ENCODE measurements around the gene THSD4. TPM values are rescaled to one million over a fixed set of nuclear protein-coding genes. Genes with fewer than 3 reads are reported as not detected.

THSD4 gene
- total and polyA plus RNA-seq, 9 of the 15 experiments (the other 6 are each of a cell fraction or from before 2014, with no cell fraction given), result 0.04 TPM; not detected in 5

DNA sequence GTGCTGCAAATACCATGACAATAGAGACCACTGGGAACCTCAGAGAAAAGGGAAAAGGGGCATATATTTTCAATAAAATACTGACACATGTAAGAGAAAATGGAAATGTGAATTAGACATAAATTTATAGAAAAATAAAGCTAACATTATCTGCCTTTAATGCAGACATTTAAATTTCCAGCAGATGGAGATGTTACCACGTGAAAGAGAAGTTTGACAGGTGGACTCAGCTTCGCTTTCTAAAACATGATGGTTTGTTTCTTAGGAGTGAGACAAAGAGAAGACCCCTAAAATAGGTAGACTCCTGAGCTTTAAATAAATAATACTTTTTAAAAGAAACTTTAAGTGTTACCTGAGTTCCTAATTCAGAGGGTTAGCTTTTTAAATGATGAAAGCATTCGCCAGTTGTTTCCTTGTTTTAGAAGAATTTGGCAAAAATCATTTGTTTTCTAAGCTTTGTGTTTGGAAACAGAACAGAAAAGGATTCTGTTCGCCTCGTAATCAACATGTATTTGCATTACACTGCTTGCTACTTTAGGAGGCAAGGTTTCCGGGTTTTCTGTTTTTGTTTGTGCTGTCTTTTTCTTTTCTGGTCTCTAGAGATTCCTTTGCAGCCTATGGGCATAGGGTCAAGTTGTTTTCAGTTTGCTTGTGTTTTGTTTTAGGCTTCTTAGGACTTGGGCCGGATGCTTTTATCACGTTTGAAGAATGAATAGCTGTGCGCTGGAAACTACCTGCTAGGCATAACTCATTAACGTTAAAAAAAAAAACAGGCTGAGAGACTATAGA lies 271.4 kb downstream of the THSD4 start:
- no peaks in the 10 kb centered on the region for H3K9me3 ChIP-seq (replicated peaks; ENCODE audit: control insufficient read depth, insufficient read depth, low read depth, low read length)
- H2AFZ ChIP-seq (ENCODE audit: low read depth, low read length), result no peak overlapping the region
- no peak overlapping the region for H3K9ac ChIP-seq (ENCODE audit: insufficient read depth in 1 of 2, low read depth in 2 of 2, low read length in 2 of 2)
- H3K4me1 ChIP-seq (replicated peaks in 1 of 2; ENCODE audit: control insufficient read depth in 2 of 2, insufficient read depth in 2 of 2, low read length in 2 of 2), result no peaks in the 10 kb centered on the region
- no peaks in the 10 kb centered on the region for H3K79me2 ChIP-seq (ENCODE audit: control insufficient read depth, insufficient read depth, low read length)
- no peak overlapping the region for H3K4me2 ChIP-seq (ENCODE audit: insufficient read depth, low read length)
- ChIA-PET CTCF (ENCODE audit: low intra/inter-chr PET ratio) (interaction anchor here (0.8 to 1.6 kb wide), 2 partner anchors 54 to 57 kb away, joined by 4 to 6 read pairs; no protein-coding TSS in a partner anchor), POLR2A (interaction anchor here (1.2 to 1.3 kb wide), 2 partner anchors 13 to 16 kb away, joined by 3 to 4 read pairs; no protein-coding TSS in a partner anchor)
- BruUV-seq (replicated peaks), result no TSS peak
- FAIRE-seq (no peak), DNase-seq (ENCODE audit: extremely low read depth in 1 of 4, low spot score in 3 of 4) (peak in 1 of 4 experiments; percentile 12), ATAC-seq (no peak)
- H3K9me1 ChIP-seq (ENCODE audit: control insufficient read depth, insufficient read depth, low read length), result no peaks in the 10 kb centered on the region
- no peaks in the 10 kb centered on the region; a peak in 1 of 5 replicates for H3K27me3 ChIP-seq (ENCODE audit: control insufficient read depth in 2 of 2, insufficient read depth in 2 of 2, low read length in 2 of 2)
- under 1% methylated on average over 8 of the region's 10 CpGs for WGBS (ENCODE audit: insufficient coverage, low coverage, missing lambda C conversion rate)
- intact Hi-C loops (cut with micrococcal nuclease) (loop anchor here (10.0 kb wide), 1 partner anchor 418 kb away; no protein-coding TSS in a partner anchor), in situ Hi-C loops (cut with MboI) (no loop called here)
- no peaks in the 10 kb centered on the region for H4K20me1 ChIP-seq (replicated peaks; ENCODE audit: control insufficient read depth, insufficient read depth, low read length)
- no peak overlapping the region for H3K27ac ChIP-seq (ENCODE audit: extremely low read depth, low read depth, low read length)
- no peak overlapping the region for H3K4me3 ChIP-seq
- H3K36me3 ChIP-seq (ENCODE audit: control insufficient read depth, insufficient read depth, low read length), result no peaks in the 10 kb centered on the region
- TF ChIP-seq EGR1 (conservative IDR thresholded peaks at IDR 0.05) (no peak), ZFX (CRISPR knock-in tag; IDR thresholded peaks at IDR 0.05) (no peak), POU5F1 (IDR thresholded peaks at IDR 0.05; ENCODE audit: borderline replicate concordance, low read depth, low read length, partially characterized antibody) (no peak), RAD21 (CRISPR knock-in tag; conservative IDR thresholded peaks at IDR 0.05 in 1 of 2, IDR thresholded peaks at IDR 0.05 in 1 of 2) (peak; percentile 54 to 61), ELF1 (tag; IDR thresholded peaks at IDR 0.05) (no peak), SETDB1 (IDR thresholded peaks at IDR 0.05; ENCODE audit: low read length) (no peak), ERF (CRISPR knock-in tag; IDR thresholded peaks at IDR 0.05) (no peak), ZNF174 (CRISPR knock-in tag; IDR thresholded peaks at IDR 0.05) (no peak)
- TF ChIP-seq, protein P1, sequence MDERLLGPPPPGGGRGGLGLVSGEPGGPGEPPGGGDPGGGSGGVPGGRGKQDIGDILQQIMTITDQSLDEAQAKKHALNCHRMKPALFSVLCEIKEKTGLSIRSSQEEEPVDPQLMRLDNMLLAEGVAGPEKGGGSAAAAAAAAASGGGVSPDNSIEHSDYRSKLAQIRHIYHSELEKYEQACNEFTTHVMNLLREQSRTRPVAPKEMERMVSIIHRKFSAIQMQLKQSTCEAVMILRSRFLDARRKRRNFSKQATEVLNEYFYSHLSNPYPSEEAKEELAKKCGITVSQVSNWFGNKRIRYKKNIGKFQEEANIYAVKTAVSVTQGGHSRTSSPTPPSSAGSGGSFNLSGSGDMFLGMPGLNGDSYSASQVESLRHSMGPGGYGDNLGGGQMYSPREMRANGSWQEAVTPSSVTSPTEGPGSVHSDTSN (CRISPR knock-in tag; IDR thresholded peaks at IDR 0.05; ENCODE audit: low read depth), result no peak
- TF ChIP-seq, protein P1 (tag; conservative IDR thresholded peaks at IDR 0.05; ENCODE audit: low read depth), result no peak
- TF ChIP-seq, protein P2, sequence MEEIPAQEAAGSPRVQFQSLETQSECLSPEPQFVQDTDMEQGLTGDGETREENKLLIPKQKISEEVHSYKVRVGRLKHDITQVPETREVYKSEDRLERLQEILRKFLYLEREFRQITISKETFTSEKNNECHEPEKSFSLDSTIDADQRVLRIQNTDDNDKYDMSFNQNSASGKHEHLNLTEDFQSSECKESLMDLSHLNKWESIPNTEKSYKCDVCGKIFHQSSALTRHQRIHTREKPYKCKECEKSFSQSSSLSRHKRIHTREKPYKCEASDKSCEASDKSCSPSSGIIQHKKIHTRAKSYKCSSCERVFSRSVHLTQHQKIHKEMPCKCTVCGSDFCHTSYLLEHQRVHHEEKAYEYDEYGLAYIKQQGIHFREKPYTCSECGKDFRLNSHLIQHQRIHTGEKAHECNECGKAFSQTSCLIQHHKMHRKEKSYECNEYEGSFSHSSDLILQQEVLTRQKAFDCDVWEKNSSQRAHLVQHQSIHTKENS (CRISPR knock-in tag; IDR thresholded peaks at IDR 0.05), result no peak
- TF ChIP-seq, protein P3, sequence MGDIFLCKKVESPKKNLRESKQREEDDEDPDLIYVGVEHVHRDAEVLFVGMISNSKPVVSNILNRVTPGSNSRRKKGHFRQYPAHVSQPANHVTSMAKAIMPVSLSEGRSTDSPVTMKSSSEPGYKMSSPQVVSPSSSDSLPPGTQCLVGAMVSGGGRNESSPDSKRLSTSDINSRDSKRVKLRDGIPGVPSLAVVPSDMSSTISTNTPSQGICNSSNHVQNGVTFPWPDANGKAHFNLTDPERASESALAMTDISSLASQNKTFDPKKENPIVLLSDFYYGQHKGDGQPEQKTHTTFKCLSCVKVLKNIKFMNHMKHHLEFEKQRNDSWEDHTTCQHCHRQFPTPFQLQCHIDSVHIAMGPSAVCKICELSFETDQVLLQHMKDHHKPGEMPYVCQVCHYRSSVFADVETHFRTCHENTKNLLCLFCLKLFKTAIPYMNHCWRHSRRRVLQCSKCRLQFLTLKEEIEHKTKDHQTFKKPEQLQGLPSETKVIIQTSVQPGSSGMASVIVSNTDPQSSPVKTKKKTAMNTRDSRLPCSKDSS (IDR thresholded peaks at IDR 0.05; ENCODE audit: low read depth, partially characterized antibody), result no peak
- TF ChIP-seq, protein P4, sequence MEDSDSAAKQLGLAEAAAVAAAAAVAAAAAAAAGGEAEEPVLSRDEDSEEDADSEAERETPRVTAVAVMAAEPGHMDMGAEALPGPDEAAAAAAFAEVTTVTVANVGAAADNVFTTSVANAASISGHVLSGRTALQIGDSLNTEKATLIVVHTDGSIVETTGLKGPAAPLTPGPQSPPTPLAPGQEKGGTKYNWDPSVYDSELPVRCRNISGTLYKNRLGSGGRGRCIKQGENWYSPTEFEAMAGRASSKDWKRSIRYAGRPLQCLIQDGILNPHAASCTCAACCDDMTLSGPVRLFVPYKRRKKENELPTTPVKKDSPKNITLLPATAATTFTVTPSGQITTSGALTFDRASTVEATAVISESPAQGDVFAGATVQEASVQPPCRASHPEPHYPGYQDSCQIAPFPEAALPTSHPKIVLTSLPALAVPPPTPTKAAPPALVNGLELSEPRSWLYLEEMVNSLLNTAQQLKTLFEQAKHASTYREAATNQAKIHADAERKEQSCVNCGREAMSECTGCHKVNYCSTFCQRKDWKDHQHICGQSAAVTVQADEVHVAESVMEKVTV (CRISPR knock-in tag; IDR thresholded peaks at IDR 0.05), result 0 out of 2 replicates have a peak, but pooled peaks have one; percentile 15
